ENCODE measurements around the gene IL22RA2.
"Not testable (repeated sequence)": the region's sequence is repeated elsewhere in the genome, so short reads cannot be mapped to it uniquely, and the experiment has no call there.

Gene IL22RA2

DNA sequence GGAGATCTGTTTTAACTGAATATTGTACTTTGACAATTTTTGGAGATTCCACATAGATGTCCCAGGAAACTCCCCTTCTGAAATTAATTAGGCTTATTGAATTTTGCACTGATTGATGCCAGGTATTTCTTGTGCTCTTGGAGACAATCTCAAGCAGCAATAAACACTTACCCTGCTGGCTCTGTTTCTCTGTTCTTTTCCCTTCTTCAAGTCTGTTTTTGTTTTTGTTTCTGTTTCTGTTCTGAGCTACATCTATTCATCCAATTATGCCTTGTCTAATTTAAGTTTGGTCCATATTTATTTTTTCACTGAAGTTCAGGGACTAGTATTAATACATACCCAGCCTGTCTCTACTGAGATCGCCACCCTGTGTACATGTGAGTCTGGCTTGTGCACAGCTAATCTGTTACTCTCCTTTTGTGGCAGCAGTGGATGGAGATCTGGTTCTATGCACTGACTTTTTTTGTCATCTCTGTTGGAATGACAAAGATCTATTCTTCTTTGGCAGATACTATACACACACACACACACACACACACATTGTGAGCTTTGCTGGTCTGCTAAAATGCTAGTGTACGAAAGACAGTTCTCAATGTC lies 51.9 kb downstream of the IL22RA2 start:
- DNase-seq (ENCODE audit: low read depth): no peak

DNA sequence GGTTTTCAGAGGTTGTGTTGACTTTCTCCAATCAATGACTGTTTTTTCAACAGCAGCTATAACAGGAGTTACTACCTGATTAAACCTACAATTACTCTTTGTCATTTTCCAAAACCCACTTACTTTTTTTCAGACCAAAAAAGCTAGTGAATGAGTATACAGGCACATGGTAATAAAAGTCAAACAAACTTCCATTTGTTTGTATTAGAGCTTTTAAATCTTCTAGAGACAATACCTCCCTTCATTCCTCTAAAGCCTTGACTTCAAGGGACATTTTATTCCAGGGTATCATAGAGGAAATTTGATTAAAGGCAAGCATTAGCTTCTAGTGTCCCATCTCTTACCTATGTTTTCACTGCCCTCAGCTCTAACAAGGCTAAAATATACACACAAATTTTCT lies 52.7 kb downstream of the IL22RA2 start:
- no peak for DNase-seq (ENCODE audit: low read depth)

DNA sequence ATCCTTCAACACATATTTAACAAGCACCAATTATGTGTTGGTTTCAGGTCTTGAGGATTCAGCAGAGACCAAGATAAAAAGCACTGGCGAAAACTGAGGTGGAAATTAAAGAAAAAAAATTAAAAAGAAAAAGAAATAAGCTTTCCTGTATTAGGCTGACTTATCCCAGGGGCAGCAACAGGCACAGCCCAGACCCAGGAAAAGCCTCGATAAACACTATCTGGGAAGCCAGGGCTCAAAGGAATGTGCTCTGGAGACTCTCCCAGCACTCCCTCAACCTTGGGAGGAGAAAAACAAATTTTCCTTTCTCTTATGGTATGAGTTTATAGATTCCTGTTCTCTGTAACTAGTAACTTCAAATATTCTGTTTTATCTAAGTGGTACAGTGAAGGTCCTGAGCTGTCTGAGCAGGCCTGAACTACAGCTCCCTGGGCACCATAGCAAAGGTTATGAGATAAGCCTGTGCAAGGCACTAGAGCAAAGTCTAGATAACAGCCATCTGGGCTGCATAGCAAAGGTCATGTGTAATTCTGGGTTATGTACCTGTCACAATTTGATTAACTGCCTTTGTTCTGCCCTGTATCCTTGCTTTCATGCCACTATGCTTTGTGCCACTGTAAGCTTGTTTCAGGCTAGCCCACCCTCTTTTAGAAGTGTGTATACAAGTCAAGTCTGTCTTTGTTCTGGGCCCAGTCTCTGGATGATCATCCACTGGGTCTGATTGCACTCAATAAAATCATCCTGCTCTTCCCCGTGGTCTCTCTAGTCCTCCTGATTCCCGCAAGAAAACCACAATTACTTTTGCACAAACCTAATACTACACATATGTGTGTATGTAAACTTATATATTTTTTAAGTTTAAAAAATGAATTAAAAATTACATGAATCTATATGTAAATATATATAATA lies 54.0 kb downstream of the IL22RA2 start:
- no peak for DNase-seq (ENCODE audit: low read depth)

DNA sequence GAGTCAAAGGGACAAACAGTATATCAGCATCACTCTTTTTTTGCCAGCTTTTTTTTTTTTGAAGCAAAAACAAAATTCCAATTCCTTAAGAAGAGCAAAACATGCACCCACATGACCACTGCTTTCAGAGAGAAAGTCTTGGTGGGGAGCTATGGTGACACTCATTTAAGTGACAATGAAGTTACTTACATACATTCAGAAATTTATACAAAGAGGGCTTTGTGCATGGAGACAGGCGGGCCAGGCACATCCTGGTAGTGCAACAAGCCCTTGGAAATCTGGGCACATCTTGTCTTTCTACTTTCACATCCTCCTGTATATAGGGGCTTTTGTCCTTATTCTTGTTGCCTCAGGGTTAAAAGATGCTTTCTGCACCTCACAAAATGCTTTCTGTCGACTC lies 55.9 kb downstream of the IL22RA2 start:
- no peak for DNase-seq (ENCODE audit: low read depth)

DNA sequence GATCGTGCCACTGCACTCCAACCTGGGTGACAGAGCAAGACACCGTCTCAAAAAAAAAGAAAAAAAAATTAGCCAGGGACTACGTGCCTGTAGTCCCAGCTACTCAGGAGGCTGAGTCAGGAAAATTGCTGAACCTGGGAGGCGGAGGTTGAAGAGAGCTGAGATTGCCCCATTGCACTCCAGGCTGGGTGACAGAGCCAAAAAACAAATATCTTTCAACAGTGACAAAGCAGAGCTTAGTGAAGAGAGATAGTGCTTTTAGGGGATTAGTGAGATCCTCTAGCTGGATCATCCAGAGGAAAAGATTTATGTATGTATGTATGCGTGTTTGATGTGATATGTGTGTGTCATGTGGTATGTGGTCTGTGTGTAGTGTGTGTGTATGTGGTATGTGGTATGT lies 56.6 kb downstream of the IL22RA2 start:
- no peak for DNase-seq (ENCODE audit: low read depth)

DNA sequence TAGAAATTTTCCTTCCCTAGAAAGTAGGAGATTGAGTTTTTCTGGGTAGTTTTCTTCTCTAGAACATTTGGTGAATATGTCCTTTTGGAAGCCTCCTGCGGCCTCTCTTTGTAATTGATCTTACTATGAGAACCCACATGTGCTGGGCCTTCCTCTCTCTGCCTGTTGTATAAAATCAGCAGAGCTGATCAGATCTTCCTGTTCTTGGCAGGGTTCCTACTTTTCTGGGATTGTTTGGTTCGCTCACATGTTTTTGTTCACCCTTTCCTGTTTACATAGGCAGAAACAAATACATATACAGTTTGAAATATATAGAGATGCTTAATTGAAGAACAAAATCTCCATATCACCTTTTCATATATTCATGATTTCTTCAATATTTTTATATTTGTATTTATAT lies 57.8 kb downstream of the IL22RA2 start:
- DNase-seq (ENCODE audit: low read depth): no peak

DNA sequence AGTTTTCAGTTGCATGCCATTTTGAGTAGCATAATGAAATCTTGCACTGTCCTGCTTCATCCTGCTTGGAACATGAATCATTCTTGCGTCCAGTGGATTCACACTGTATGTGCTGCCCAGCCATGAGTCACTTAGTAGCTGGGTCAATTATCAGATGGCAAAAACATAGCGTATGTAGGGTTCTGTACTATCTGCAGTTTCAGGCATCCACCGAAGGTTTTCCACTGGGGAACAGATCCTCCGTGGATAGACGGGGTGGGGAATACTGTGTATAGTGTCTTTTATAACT lies 61.4 kb downstream of the IL22RA2 start:
- no peak for DNase-seq (ENCODE audit: low read depth)

DNA sequence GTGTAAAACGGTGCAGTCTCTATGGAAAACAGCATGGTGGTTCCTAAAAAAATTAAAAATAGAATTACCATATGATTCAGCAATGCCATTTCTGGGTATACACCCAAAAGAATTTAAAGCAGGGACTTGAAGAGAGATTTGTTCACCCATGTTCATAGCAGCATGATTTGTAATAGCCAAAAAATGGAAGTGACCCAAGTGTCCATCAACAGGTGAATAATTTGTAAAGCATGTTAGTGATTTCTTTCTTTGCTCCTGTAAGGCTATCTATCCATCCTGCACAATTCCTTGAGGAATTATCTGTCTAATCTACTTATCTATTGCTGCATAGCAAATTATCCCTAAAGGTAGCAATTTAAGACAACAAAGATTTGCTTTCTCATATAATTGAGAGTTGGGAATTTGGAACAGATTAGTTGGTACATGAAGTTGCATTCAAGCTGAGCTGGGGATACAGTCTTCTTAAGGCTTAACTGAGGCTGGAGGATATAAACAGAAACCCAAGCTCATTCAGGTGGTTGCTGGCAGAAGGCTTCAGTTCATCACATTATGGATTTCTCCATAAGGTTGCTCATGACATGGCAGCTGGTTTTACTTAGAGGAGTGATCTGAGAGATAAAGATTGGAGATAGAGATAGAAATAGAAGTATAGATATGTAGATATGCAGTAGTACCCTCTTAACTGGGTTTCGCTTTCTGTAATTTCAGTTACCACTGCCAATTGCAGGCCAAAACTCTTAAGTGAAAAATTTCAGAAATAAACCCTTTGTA lies 62.0 kb downstream of the IL22RA2 start:
- no peak for DNase-seq (ENCODE audit: low read depth)

DNA sequence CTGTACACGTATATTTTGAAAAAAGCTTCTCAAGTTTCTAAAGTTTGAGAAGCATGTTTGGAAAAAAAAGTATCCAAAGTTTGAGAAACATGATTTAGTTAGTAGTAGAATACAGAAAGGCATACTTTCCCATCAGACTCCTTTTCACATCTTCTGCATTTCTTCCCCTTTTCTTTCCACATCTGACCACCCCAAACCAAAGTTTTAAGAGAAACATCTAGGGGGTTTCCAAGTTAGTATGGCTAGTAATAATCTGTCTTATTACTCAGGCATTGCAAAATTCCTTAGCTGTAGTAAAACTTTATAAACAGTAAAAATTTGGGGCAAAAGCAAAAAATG lies 65.7 kb downstream of the IL22RA2 start:
- DNase-seq (ENCODE audit: low read depth): no peak

DNA sequence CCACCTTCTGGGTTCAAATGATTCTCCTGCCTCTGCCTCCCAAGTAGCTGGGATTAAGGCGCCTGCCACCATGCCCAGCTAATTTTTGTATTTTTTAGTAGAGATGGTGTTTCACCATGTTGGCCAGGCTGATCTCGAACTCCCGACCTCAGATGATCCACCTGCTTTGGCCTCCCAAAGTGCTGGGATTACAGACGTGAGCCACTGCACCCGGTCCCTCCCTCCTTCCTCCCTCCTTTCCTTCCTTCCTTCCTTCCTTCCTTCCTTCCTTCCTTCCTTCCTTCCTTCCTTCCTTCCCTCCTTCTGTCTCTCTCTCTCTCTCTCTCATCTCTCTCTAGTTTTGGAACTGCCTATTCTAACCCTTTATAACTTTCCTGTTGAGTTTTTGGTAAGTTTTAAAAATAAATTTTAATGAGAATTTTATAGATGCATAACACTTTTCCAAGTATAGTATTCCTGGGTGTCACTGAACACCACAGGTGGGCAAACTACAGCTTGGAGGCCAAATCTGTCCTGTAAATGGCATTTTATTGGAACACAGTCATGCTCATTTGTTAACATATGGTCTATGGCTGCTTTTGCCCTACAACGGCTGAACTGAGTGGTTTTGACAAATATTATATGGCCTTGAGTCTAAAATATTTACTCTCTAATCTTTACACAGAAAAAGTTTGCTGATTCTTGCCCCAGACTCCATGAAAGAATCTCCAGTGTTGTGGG lies 66.2 kb downstream of the IL22RA2 start:
- not testable (repeated sequence) for DNase-seq (ENCODE audit: low read depth)

DNA sequence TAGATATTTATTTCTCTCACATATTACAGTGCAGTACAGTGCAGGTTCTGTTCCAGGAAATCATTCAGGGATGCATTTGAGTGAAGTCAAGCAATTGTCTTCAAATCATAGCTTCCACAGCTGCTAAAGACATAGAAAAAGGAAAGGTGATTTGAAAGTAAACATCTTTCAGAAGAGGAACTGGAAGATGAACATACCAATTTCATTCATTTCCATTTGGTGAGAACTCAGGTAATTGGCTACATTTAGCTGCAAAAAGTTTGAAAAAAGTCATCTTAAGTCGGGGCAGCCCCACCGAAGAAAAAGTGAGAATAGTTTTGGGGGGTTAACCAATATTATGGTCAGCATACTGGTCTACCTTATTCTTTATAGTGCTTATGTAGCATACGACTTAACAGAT lies 67.3 kb downstream of the IL22RA2 start:
- no peak for DNase-seq (ENCODE audit: low read depth)

DNA sequence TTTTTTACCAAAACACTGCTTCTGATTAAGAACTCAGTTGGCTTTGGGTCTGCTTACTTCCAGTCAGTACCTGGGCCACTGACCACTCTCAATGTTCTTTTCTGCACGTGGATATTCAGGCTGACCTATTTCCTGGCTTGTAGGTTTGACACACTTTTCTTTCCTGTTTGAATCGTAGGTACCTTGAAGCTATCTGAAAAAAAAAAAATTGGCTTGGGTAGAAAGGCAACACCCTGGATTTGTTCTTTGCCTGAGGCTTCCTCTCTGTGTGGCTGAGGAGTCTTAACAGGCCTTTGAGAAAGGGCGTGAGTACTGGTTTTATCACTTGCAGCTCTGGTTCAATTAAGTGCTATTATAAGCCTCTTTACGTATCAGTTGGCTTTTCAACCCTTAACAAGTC lies 68.1 kb downstream of the IL22RA2 start:
- no peak for DNase-seq (ENCODE audit: low read depth)

DNA sequence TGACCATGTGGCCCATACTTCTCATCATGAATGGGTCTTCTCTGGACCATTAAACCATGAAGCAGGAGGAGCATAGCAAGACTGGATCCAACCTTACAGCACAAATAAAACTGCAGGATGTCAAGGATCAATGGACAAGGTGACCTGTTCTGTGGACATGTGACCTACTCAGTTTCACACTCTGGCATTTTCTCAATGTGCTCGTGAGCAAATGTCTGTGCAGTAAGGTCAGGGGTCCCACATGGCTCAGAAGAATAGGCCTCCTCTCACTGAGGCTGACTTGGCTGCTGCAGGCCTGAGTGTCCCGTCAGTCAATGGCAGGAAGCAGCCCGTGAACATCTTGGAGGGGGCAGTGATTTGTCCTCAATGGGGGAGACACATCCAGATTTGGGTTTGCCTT lies 68.5 kb downstream of the IL22RA2 start:
- no peak for DNase-seq (ENCODE audit: low read depth)

DNA sequence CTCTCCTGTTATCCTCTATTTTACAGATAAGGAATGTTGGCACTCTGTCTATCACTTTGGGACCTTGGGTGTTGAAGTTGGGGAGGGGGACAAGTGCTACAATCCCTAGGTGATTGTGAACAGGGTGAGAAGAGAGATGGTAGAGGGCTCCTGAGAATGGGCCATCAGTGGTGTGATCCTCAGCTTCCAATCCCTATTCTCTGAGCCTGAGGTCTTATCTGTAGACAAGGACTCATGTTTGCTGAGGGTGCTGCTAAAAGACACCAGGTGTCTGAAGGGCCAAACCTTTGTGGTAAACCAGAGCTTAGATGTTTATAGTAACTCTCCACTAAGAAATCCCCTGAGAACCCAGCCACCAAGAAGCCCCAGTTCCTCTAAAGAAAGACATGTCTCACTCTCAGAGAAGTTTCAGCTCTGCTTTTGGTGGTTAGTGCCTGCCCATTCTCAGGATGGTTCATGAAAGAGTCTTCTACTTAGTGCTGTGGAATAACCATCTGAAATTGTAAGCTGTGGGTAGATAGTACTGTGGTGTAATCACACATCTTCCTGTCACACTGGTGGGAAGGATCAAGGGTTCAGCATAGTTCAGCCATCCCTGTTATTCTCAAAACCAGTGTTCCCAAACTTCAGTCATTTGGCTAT lies 70.5 kb downstream of the IL22RA2 start:
- DNase-seq (ENCODE audit: low read depth): no peak

DNA sequence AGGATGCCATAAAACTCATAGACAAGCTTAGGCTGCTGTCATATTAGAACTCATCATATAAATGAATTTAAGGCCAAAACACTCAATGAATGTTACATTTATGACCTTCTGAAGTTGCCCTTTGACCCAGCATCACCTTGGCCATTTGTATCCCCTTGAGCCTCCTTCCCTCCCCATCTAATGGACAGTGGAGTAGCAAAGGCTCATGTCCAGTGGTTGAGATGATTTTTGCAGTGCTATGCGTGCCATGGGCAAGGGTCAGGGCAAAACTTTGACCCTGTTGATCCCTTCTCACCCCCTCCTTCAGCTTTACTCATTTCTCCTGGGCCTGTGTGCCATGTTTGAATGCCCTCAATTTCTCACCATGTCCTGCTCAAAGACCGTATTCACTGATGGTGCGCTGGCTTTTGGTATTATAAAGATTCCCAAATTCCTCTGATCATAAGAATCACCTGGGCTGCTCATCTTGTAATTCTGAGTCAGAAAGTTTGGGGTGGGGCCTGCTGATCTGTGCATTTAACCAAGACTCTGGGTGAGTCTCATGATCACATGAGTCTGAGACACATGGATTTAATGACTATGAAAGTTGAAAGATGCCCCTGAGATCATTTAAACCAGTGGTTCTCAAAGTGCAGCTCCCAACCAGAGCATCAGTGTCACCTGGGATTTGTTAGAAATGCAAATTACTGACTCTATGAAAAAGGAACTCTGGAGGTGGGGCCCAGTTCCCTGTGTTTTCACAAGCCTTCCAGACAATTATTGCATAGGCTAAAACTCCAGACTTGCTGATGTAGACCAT lies 71.2 kb downstream of the IL22RA2 start:
- DNase-seq (ENCODE audit: low read depth): no peak

DNA sequence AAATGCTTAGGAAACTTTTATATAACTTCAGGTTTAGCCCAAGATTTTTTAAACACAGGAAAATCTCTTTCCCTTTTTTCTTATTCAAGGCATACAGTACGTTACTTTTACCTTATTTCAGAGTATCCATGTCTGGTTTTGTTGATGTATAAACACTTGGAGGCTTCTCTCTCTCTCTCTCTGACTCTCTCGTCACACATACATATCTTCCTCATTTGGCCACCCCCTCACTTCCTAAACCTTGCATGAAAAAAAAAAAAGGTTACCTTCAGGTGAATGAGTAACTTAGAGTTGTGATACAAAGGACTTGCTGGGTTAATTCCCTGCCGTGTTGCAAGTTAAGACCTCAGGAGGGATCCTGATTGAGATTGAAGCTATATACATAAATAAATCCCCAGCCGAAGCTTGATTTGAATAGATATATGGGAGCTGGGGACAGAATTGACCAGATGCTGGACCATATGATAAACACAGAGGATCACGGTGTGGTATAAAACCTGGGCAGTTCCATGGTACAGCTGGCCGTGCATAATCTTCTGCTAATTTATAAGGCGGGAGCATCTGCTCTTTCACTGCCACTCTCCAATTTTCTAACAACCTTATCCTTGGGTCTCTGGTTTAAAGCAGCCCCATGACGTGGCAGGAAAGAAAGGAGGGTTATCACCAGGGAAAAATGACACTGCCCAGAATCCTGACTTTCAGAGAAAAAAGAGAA lies 73.6 kb downstream of the IL22RA2 start:
- no peak for DNase-seq (ENCODE audit: low read depth)

DNA sequence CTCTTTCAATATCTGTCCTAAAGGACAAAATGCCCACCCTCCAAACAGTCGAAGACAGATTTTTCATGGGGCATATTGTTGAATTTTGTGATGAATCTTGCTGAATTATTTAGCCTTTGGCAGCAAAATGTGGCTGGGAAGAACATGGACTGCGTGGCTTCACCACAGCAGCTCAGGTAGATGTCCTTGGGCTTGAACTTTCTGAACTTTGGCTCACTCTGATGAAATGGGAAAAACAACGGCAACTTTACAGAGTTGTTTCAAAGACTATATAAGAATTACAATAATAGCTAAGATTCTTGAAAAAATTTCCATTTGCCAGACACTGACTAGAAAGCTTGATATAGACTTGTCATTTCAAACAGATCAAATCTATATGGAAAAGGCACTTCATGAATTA lies 75.9 kb downstream of the IL22RA2 start:
- no peak for DNase-seq (ENCODE audit: low read depth)

DNA sequence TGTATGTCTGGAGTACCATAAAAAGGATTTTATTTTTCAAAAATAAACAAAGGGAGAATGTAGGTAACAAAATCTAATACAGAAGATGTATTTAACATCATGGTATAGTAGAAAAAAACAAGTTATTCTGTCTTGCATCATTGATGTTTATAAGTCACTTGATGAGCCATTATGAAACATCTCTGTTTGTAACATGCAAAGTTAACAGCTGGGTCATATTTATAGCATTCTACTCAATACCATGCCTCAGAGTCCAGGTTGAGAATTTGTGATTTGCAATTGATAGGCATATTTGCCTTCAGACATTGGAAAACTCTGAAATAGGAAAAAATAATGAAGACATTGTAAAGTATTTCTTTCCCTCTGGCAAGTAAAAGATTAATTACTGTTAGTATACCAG lies 76.4 kb downstream of the IL22RA2 start:
- no peak for DNase-seq (ENCODE audit: low read depth)

DNA sequence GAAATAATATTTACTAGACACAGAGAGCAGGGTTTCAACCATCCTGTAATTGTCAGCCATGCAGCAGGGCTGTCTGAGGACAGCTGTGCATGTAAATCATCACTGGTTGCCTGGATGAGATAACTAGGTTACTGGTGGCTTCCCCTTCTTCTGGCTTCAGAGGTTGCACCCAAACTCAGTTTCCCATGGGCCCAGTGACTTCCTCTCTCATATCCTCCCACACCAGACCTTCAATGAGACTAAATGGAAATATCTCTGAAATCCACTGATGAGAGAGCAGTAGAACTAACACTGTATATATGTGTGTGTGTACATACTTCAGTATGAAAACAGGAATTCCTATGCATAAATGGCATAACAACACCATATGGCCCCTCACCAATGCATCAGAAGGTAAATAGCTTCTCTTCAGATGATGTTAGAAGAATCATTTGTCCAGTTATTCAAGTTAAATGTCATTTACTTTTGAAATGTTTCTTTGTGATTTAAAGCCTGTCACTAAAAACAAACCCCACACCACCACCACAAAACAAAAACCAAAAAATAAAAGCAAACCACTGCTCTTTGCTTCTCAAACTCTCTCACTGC lies 77.7 kb downstream of the IL22RA2 start:
- no peak for DNase-seq (ENCODE audit: low read depth)

DNA sequence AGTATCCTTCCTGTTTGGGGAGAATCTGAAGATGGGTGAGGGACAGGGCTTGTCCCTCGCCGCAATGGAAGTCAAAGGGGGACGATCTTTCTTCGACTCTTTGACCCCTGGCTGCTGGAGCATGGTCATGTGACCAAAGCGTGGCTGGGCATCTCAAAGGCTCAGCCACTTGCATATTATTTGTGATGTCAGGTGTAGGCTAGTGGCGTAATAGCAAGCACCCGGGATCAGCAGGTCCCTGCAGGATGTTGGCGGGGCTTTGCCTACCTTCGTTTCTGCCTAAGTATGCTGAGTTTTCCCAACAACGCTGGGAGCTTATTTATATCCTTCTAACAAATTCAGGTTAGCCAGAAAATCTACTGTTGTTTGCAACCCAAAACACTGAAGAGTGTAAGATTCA lies 78.4 kb downstream of the IL22RA2 start:
- DNase-seq (ENCODE audit: low read depth): no peak
